ENCODE measurements around the gene HDAC1.
A peak's percentile ranks its signal among the peaks of the same experiment; 100 is the strongest.

HDAC1 gene

GRCh38 chr1:32332290-32333079, 40.6 kb downstream of the HDAC1 start:
- H3K4me3 ChIP-seq (ENCODE audit: low read depth, low read length) = no peak overlapping the region
- TF ChIP-seq CTCF (IDR thresholded peaks at IDR 0.05) = no peak
- H3K79me2 ChIP-seq = no peaks in the 10 kb centered on the region
- H3K9me3 ChIP-seq (ENCODE audit: control insufficient read depth, low read length) = no peaks in the 10 kb centered on the region
- H3K27ac ChIP-seq = no peak overlapping the region
- no peak overlapping the region for H2AFZ ChIP-seq
- no peak overlapping the region for H3K4me2 ChIP-seq (ENCODE audit: low read length)
- H3K36me3 ChIP-seq (ENCODE audit: control insufficient read depth, insufficient read depth, low read length) = no peaks in the 10 kb centered on the region
- no peak overlapping the region for H3K9ac ChIP-seq
- no peaks in the 10 kb centered on the region for H3K27me3 ChIP-seq (ENCODE audit: control insufficient read depth, insufficient read depth, low read length)
- no peaks in the 10 kb centered on the region for H3K4me1 ChIP-seq

GRCh38 chr1:32333251-32333963, 41.5 kb downstream of the HDAC1 start:
- no peaks in the 10 kb centered on the region for H3K79me2 ChIP-seq
- no peak overlapping the region for H3K9ac ChIP-seq
- no peaks in the 10 kb centered on the region for H3K9me3 ChIP-seq (ENCODE audit: control insufficient read depth, low read length)
- H3K4me3 ChIP-seq (ENCODE audit: low read depth, low read length) = no peak overlapping the region
- H2AFZ ChIP-seq = no peak overlapping the region
- no peaks in the 10 kb centered on the region for H3K4me1 ChIP-seq
- no peak overlapping the region for H3K4me2 ChIP-seq (ENCODE audit: low read length)
- no peaks in the 10 kb centered on the region for H3K27me3 ChIP-seq (ENCODE audit: control insufficient read depth, insufficient read depth, low read length)
- H3K27ac ChIP-seq = no peak overlapping the region
- no peak for TF ChIP-seq CTCF (IDR thresholded peaks at IDR 0.05)
- no peaks in the 10 kb centered on the region for H3K36me3 ChIP-seq (ENCODE audit: control insufficient read depth, insufficient read depth, low read length)

GRCh38 chr1:32334274-32334861, 42.5 kb downstream of the HDAC1 start:
- Histone ChIP-seq H3K36me3 (ENCODE audit: control insufficient read depth, insufficient read depth, low read length) (no peaks in the 10 kb centered on the region), H3K79me2 (no peaks in the 10 kb centered on the region), H2AFZ (no peak overlapping the region), H3K4me3 (ENCODE audit: low read depth, low read length) (no peak overlapping the region), H3K27me3 (ENCODE audit: control insufficient read depth, insufficient read depth, low read length) (no peaks in the 10 kb centered on the region), H3K4me2 (ENCODE audit: low read length) (no peak overlapping the region), H3K27ac (no peak overlapping the region), H3K9me3 (ENCODE audit: control insufficient read depth, low read length) (no peaks in the 10 kb centered on the region), H3K9ac (no peak overlapping the region), H3K4me1 (no peaks in the 10 kb centered on the region)
- no peak for TF ChIP-seq CTCF (IDR thresholded peaks at IDR 0.05)

- peak; percentile 40 for TF ChIP-seq CTCF (IDR thresholded peaks at IDR 0.05)
- peak overlapping the region; percentile 28 for H3K4me2 ChIP-seq (ENCODE audit: low read length)
- no peak overlapping the region for H3K9ac ChIP-seq
- no peak overlapping the region for H3K27ac ChIP-seq
- peak overlapping the region; percentile 3 for H3K4me3 ChIP-seq (ENCODE audit: low read depth, low read length)
- H2AFZ ChIP-seq = no peak overlapping the region
- H3K4me1 ChIP-seq = no peaks in the 10 kb centered on the region
- no peaks in the 10 kb centered on the region for H3K27me3 ChIP-seq (ENCODE audit: control insufficient read depth, insufficient read depth, low read length)
- H3K36me3 ChIP-seq (ENCODE audit: control insufficient read depth, insufficient read depth, low read length) = no peaks in the 10 kb centered on the region
- H3K79me2 ChIP-seq = no peaks in the 10 kb centered on the region
- no peaks in the 10 kb centered on the region for H3K9me3 ChIP-seq (ENCODE audit: control insufficient read depth, low read length)
These were observed 43.1 kb downstream of the HDAC1 start for GRCh38 chr1:32334864-32335534.

All from parathyroid adenoma (tissue), 2 donors.